ENCODE results near the gene KRT222. TPM values are rescaled to one million over a fixed set of nuclear protein-coding genes. Genes with fewer than 3 reads are reported as not detected.

The KRT222 gene
- total RNA-seq, 2 donors from 2014 or later: 1.4 to 2.3 TPM

- Histone ChIP-seq H3K9ac (ENCODE audit: extremely low read depth, low read length, poor library complexity, severe bottlenecking) (no peak overlapping the region), H3K4me3 (ENCODE audit: low read length) (no peak overlapping the region), H3K27ac (ENCODE audit: low read depth, low read length) (no peak overlapping the region), H3K4me1 (ENCODE audit: control insufficient read depth, insufficient read depth, low read length) (peaks cover 6% of the 10 kb centered on the region), H3K9me3 (ENCODE audit: control insufficient read depth, low read length) (no peaks in the 10 kb centered on the region), H3K36me3 (ENCODE audit: control insufficient read depth, insufficient read depth, low read length) (no peaks in the 10 kb centered on the region), H3K27me3 (ENCODE audit: control insufficient read depth, insufficient read depth, low read length, poor library complexity, severe bottlenecking) (no peaks in the 10 kb centered on the region)
- Mint-ChIP-seq H3K4me1 (peaks cover 16% of the 10 kb centered on the region), H3K36me3 (ENCODE audit: low read depth) (no peaks in the 10 kb centered on the region), H3K4me3 (no peak overlapping the region), H3K27ac (no peak overlapping the region), H3K27me3 (ENCODE audit: insufficient read depth) (no peaks in the 10 kb centered on the region), H3K9me3 (no peaks in the 10 kb centered on the region)
- WGBS, 2 experiments (ENCODE audit: insufficient coverage in 1 of 2, insufficient read length in 1 of 2): 86 to 89% methylated on average over 3 to 5 of the region's 5 CpGs
- DNase-seq: no peak
- TF ChIP-seq CTCF (conservative IDR thresholded peaks at IDR 0.05): no peak
Measured at GRCh38 chr17:40651939-40652338, 13.0 kb downstream of the KRT222 start.

- Histone ChIP-seq H3K9me3 (ENCODE audit: control insufficient read depth, low read length) (no peaks in the 10 kb centered on the region), H3K4me3 (ENCODE audit: low read length) (peak overlapping the region; percentile 93), H3K9ac (ENCODE audit: extremely low read depth, low read length, poor library complexity, severe bottlenecking) (peak overlapping the region; percentile 97), H3K27ac (ENCODE audit: low read depth, low read length) (peak overlapping the region; percentile 99), H3K36me3 (ENCODE audit: control insufficient read depth, insufficient read depth, low read length) (peaks cover 22% of the 10 kb centered on the region), H3K4me1 (ENCODE audit: control insufficient read depth, insufficient read depth, low read length) (peaks cover 3% of the 10 kb centered on the region), H3K27me3 (ENCODE audit: control insufficient read depth, insufficient read depth, low read length, poor library complexity, severe bottlenecking) (no peaks in the 10 kb centered on the region)
- no peak for TF ChIP-seq CTCF (conservative IDR thresholded peaks at IDR 0.05)
- Mint-ChIP-seq H3K4me3 (peak overlapping the region; percentile 95), H3K27ac (peak overlapping the region; percentile 99), H3K9me3 (no peaks in the 10 kb centered on the region), H3K36me3 (ENCODE audit: low read depth) (peaks cover 14% of the 10 kb centered on the region), H3K27me3 (ENCODE audit: insufficient read depth) (no peaks in the 10 kb centered on the region), H3K4me1 (peaks cover 34% of the 10 kb centered on the region)
- no peak for DNase-seq
- 7 to 12% methylated on average over 23 to 28 of the region's 28 CpGs for WGBS, 2 experiments (ENCODE audit: insufficient coverage in 1 of 2, insufficient read length in 1 of 2)
Measured at GRCh38 chr17:40648384-40648968, 16.5 kb downstream of the KRT222 start.

GRCh38 chr17:40647624-40648383 lies 17.2 kb downstream of the KRT222 start, which contains the start of gene SMARCE1:
SMARCE1 (minus strand) TSS chr17:40647818; CDS start chr17:40645802, 2,016 bp downstream.
- 0% methylated on average over 25 to 64 of the region's 64 CpGs for WGBS, 2 experiments (ENCODE audit: insufficient coverage in 1 of 2, insufficient read length in 1 of 2)
- H3K9me3 Mint-ChIP-seq: no peaks in the 10 kb centered on the region
- TF ChIP-seq CTCF (conservative IDR thresholded peaks at IDR 0.05): no peak
- H3K27ac ChIP-seq (ENCODE audit: low read depth, low read length): peak within 1 kb of the TSS; percentile 99
- no peaks in the 10 kb centered on the region for H3K27me3 ChIP-seq (ENCODE audit: control insufficient read depth, insufficient read depth, low read length, poor library complexity, severe bottlenecking)
- H3K4me3 Mint-ChIP-seq: peak within 1 kb of the TSS; percentile 95
- peaks cover 38% of the 10 kb centered on the region for H3K4me1 Mint-ChIP-seq
- peak; percentile 91 for DNase-seq
- peaks cover 29% of the 10 kb centered on the region for H3K36me3 ChIP-seq (ENCODE audit: control insufficient read depth, insufficient read depth, low read length)
- peaks cover 3% of the 10 kb centered on the region for H3K4me1 ChIP-seq (ENCODE audit: control insufficient read depth, insufficient read depth, low read length)
- H3K4me3 ChIP-seq (ENCODE audit: low read length): peak within 1 kb of the TSS; percentile 93
- H3K27ac Mint-ChIP-seq: peak within 1 kb of the TSS; percentile 99
- H3K9me3 ChIP-seq (ENCODE audit: control insufficient read depth, low read length): no peaks in the 10 kb centered on the region
- H3K27me3 Mint-ChIP-seq (ENCODE audit: insufficient read depth): no peaks in the 10 kb centered on the region
- peaks cover 20% of the 10 kb centered on the region for H3K36me3 Mint-ChIP-seq (ENCODE audit: low read depth)
- peak within 1 kb of the TSS; percentile 97 for H3K9ac ChIP-seq (ENCODE audit: extremely low read depth, low read length, poor library complexity, severe bottlenecking)
